K562 (cell line): ENCODE measurements around the gene RNF19B. TPM values are rescaled to one million over a fixed set of nuclear protein-coding genes. Genes with fewer than 3 reads are reported as not detected.

ENCODE experiments used
- CREB1 ChIP-seq, 2 experiments: sonication (generic) in 1 of 2; formaldehyde crosslinking in 1 of 2; IDR thresholded peaks; 2 replicates each; pipeline versions ENCODE4 v1.6.1 to v1.8.0; 2012 to 2022; ENCODE audit warnings: inconsistent platforms in 1 of 2, mild to moderate bottlenecking in 1 of 2, missing genetic modification reagents in 1 of 2, moderate library complexity in 1 of 2
- CREB3 ChIP-seq: fragments of 450-650 bp; conservative IDR thresholded peaks from 2 replicates; pipeline ENCODE4 v1.6.1; 2016; ENCODE audit warnings: missing genetic modification characterization, low read depth, mild to moderate bottlenecking, missing compliant biosample characterization, moderate library complexity
- DNMT1 ChIP-seq: fragments of 450-650 bp; IDR thresholded peaks from 2 replicates; pipeline ENCODE4 v1.6.1; 2016; ENCODE audit warnings: antibody characterized with exemption, mild to moderate bottlenecking
- GTF3C2 ChIP-seq: IDR thresholded peaks from 3 replicates; pipeline ENCODE4 v1.6.1; 2011; ENCODE audit warnings: borderline replicate concordance, mild to moderate bottlenecking, moderate library complexity; ENCODE audit not compliant: insufficient read length; ENCODE audit errors: extremely low read depth
- HINFP ChIP-seq: fragments of 450-650 bp; conservative IDR thresholded peaks from 2 replicates; pipeline ENCODE4 v1.6.1; 2016; ENCODE audit warnings: missing genetic modification characterization, low read depth, mild to moderate bottlenecking, control low read depth, missing compliant biosample characterization
- KAT2B ChIP-seq: IDR thresholded peaks from one replicate; pipeline ENCODE4 v1.6.1; 2012; ENCODE audit warnings: low read depth, mild to moderate bottlenecking, control low read depth, inconsistent platforms, low read length, moderate library complexity
- NFATC3 ChIP-seq: fragments of 450-650 bp; IDR thresholded peaks from 2 replicates; pipeline ENCODE4 v1.6.1; 2017; ENCODE audit warnings: mild to moderate bottlenecking
- NKRF ChIP-seq: fragments of 450-650 bp; IDR thresholded peaks from 2 replicates; pipeline ENCODE4 v1.6.1; 2016; ENCODE audit warnings: borderline replicate concordance
- RB1 ChIP-seq: fragments of 450-650 bp; IDR thresholded peaks from 2 replicates; pipeline ENCODE4 v1.6.1; 2017; ENCODE audit warnings: low read depth, mild to moderate bottlenecking
- RFX7 ChIP-seq: fragments of 250-450 bp; sonication (Bioruptor Pico); IDR thresholded peaks from 2 replicates; pipeline ENCODE4 v1.5.1; 2021; ENCODE audit warnings: mild to moderate bottlenecking
- RREB1 ChIP-seq: fragments of 250-450 bp; sonication (Bioruptor Pico); IDR thresholded peaks from 2 replicates; pipeline ENCODE4 v1.4.0; 2020
- ZC3H4 ChIP-seq: sonication (generic); formaldehyde crosslinking; IDR thresholded peaks from 2 replicates; pipeline ENCODE4 v1.9.0; 2021; ENCODE audit warnings: missing genetic modification reagents, borderline replicate concordance
- ZNF146 ChIP-seq: IDR thresholded peaks from one replicate; pipeline ENCODE4 v1.6.1; 2018; ENCODE audit warnings: missing compliant biosample characterization; ENCODE audit not compliant: unreplicated experiment
- polyA plus RNA-seq, 8 experiments: library from polyadenylated mRNA; depleted of rRNA in 4 of 8; stranded (reverse) in 5 of 8; unstranded in 3 of 8; fragments of >200 nt; fragmentation: Nextera tagmentation in 2 of 8; fragmentation: Illumina TruSeq in 1 of 8; extraction: Ambion mirVana in 2 of 8; extraction: Trizol in 1 of 8; gene quantifications; 2 replicates each; pipeline versions ENCODE4 v1.2.1 to v1.2.3, GENCODE V29; 2011 to 2014; ENCODE audit warnings: inconsistent platforms in 1 of 8, missing spikeins in 1 of 8
- total RNA-seq, 7 experiments: library from RNA; depleted of rRNA in 6 of 7; stranded (reverse); fragments of >200 nt in 6 of 7; fragmentation: Illumina TruSeq in 2 of 7; extraction: Trizol in 2 of 7; gene quantifications; 2 replicates each; pipeline versions ENCODE4 v1.2.1 to v1.2.3, GENCODE V29; 2011 to 2021; ENCODE audit warnings: low replicate concordance in 1 of 7

The RNF19B gene
- total and polyA plus RNA-seq, 9 of the 15 experiments (the other 6 are each of a cell fraction or from before 2014, with no cell fraction given) = 2.6 to 14.9 (median 10.1) TPM

GRCh38 chr1:32963746-32964460 lies 706 bp downstream of the RNF19B start (continued):
- TF ChIP-seq HINFP (tag) (no peak), DNMT1 (no peak), NFATC3 (no peak), KAT2B (no peak), RB1 (peak; percentile 73), RFX7 (no peak), RREB1 (CRISPR knock-in tag) (no peak), CREB3 (tag) (no peak), ZNF146 (CRISPR knock-in tag) (no peak), CREB1 (IDR thresholded peaks at IDR 0.05) (no peak), CREB1 (CRISPR knock-in tag; IDR thresholded peaks at IDR 0.05) (0 out of 2 replicates have a peak, but pooled peaks have one; percentile 13), GTF3C2 (no peak), ZC3H4 (CRISPR knock-in tag) (peak; percentile 79; the same call in 1 of the 2 replicates), NKRF (no peak)
